ENCODE data around the gene ARMH1.
A peak's percentile ranks its signal among the peaks of the same experiment; 100 is the strongest.

The ARMH1 gene

GRCh38 chr1:44674113-44675000 lies at the start of gene ARMH1, which contains the start of gene TMEM53:
Gene ARMH1, plus strand, starts transcription at chr1:44674714. Its CDS starts 14,984 bp downstream, at chr1:44689698.
Gene TMEM53, minus strand, starts transcription at chr1:44674481. Its CDS starts 90 bp downstream, at chr1:44674391.
- peak; percentile 96 for DNase-seq (ENCODE audit: low read depth)
- TF ChIP-seq, protein P1, sequence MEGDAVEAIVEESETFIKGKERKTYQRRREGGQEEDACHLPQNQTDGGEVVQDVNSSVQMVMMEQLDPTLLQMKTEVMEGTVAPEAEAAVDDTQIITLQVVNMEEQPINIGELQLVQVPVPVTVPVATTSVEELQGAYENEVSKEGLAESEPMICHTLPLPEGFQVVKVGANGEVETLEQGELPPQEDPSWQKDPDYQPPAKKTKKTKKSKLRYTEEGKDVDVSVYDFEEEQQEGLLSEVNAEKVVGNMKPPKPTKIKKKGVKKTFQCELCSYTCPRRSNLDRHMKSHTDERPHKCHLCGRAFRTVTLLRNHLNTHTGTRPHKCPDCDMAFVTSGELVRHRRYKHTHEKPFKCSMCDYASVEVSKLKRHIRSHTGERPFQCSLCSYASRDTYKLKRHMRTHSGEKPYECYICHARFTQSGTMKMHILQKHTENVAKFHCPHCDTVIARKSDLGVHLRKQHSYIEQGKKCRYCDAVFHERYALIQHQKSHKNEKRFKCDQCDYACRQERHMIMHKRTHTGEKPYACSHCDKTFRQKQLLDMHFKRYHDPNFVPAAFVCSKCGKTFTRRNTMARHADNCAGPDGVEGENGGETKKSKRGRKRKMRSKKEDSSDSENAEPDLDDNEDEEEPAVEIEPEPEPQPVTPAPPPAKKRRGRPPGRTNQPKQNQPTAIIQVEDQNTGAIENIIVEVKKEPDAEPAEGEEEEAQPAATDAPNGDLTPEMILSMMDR (IDR thresholded peaks at IDR 0.05; ENCODE audit: low read depth, low read length), result no peak
- TF ChIP-seq, protein P2, sequence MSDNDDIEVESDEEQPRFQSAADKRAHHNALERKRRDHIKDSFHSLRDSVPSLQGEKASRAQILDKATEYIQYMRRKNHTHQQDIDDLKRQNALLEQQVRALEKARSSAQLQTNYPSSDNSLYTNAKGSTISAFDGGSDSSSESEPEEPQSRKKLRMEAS (IDR thresholded peaks at IDR 0.05; ENCODE audit: low read depth, low read length), result peak; percentile 48; the same call in 1 of the 2 replicates
- TF ChIP-seq MYC (IDR thresholded peaks at IDR 0.05; ENCODE audit: low read depth, low read length) (no peak; the same call in 1 of the 2 replicates), POLR2A (IDR thresholded peaks at IDR 0.05; ENCODE audit: extremely low read depth, insufficient read length) (peak; percentile 75)
- H3K4me3 ChIP-seq (ENCODE audit: low read depth, low read length), result peak within 1 kb of the TSS; percentile 67

DNA sequence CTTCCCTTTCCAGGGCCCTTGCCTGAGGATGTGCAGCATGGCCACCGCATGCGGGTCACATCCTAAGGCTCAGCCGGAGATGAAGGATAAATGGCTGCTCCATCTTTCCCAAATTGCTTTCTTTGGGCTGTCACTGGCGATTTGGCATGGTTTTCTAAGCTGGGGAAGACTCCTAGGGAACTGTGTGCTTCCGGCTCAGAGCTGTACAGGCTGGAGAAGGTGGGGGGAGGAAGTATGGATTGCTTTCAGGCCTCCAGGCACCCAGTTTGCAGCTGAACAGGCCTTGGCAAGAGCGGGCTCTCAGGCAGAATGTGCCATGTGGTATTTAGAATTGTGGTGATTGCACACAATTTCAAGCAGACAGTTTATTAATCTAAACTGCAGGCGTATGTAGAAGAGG lies 49.2 kb upstream of the ARMH1 start:
- TF ChIP-seq, protein P2 (IDR thresholded peaks at IDR 0.05; ENCODE audit: low read depth, low read length), result no peak
- TF ChIP-seq POLR2A (IDR thresholded peaks at IDR 0.05; ENCODE audit: extremely low read depth, insufficient read length) (no peak), MYC (IDR thresholded peaks at IDR 0.05; ENCODE audit: low read depth, low read length) (no peak)
- TF ChIP-seq, protein P1 (IDR thresholded peaks at IDR 0.05; ENCODE audit: low read depth, low read length), result no peak
- H3K4me3 ChIP-seq (ENCODE audit: low read depth, low read length), result no peak overlapping the region
- DNase-seq (ENCODE audit: low read depth), result no peak

GRCh38 chr1:44628962-44629756 lies 45.4 kb upstream of the ARMH1 start:
- TF ChIP-seq, protein P2 (IDR thresholded peaks at IDR 0.05; ENCODE audit: low read depth, low read length), result no peak
- TF ChIP-seq POLR2A (IDR thresholded peaks at IDR 0.05; ENCODE audit: extremely low read depth, insufficient read length), result no peak
- TF ChIP-seq MYC (IDR thresholded peaks at IDR 0.05; ENCODE audit: low read depth, low read length), result no peak
- TF ChIP-seq, protein P1 (IDR thresholded peaks at IDR 0.05; ENCODE audit: low read depth, low read length), result no peak
- no peak for DNase-seq (ENCODE audit: low read depth)

GRCh38 chr1:44630116-44630515 lies 44.4 kb upstream of the ARMH1 start:
- no peak for DNase-seq (ENCODE audit: low read depth)
- TF ChIP-seq, protein P1 (IDR thresholded peaks at IDR 0.05; ENCODE audit: low read depth, low read length), result no peak
- no peak for TF ChIP-seq POLR2A (IDR thresholded peaks at IDR 0.05; ENCODE audit: extremely low read depth, insufficient read length)
- no peak for TF ChIP-seq MYC (IDR thresholded peaks at IDR 0.05; ENCODE audit: low read depth, low read length)
- TF ChIP-seq, protein P2 (IDR thresholded peaks at IDR 0.05; ENCODE audit: low read depth, low read length), result no peak
- no peak overlapping the region for H3K4me3 ChIP-seq (ENCODE audit: low read depth, low read length)

More at GRCh38 chr1:44628962-44629756, 45.4 kb upstream of the ARMH1 start:
- no peak overlapping the region for H3K4me3 ChIP-seq (ENCODE audit: low read depth, low read length)

- no peak for DNase-seq (ENCODE audit: low read depth)
- H3K4me3 ChIP-seq (ENCODE audit: low read depth, low read length), result peak overlapping the region; percentile 50
- TF ChIP-seq, protein P2 (IDR thresholded peaks at IDR 0.05; ENCODE audit: low read depth, low read length), result no peak
- TF ChIP-seq MYC (IDR thresholded peaks at IDR 0.05; ENCODE audit: low read depth, low read length), result no peak
- TF ChIP-seq, protein P1 (IDR thresholded peaks at IDR 0.05; ENCODE audit: low read depth, low read length), result no peak
- TF ChIP-seq POLR2A (IDR thresholded peaks at IDR 0.05; ENCODE audit: extremely low read depth, insufficient read length), result no peak
Measured at GRCh38 chr1:44631333-44631646, 43.2 kb upstream of the ARMH1 start.
